ENCODE measurements around the gene ELOVL1. TPM values are rescaled to one million over a fixed set of nuclear protein-coding genes. Genes with fewer than 3 reads are reported as not detected.
A peak's percentile ranks its signal among the peaks of the same experiment; 100 is the strongest.

The ELOVL1 gene
- total and polyA plus RNA-seq, 2 of the 13 experiments (the other 11 are each of a cell fraction or from before 2014, with no cell fraction given): 55.2 to 77.4 TPM

- TF ChIP-seq ZNF646 (CRISPR knock-in tag; IDR thresholded peaks at IDR 0.05) (no peak), REPIN1 (CRISPR knock-in tag; IDR thresholded peaks at IDR 0.05; ENCODE audit: borderline replicate concordance, low read depth) (no peak), SMARCC2 (IDR thresholded peaks at IDR 0.05) (no peak), MEF2D (CRISPR knock-in tag; IDR thresholded peaks at IDR 0.05) (no peak; the same call in 1 of the 2 replicates), ZNF138 (CRISPR knock-in tag; IDR thresholded peaks at IDR 0.05; ENCODE audit: low read depth) (no peak), ZNF672 (CRISPR knock-in tag; IDR thresholded peaks at IDR 0.05) (no peak), ZNF280D (CRISPR knock-in tag; IDR thresholded peaks at IDR 0.05) (no peak), ZNF296 (CRISPR knock-in tag; conservative IDR thresholded peaks at IDR 0.05) (no peak), TBP (CRISPR knock-in tag; IDR thresholded peaks at IDR 0.05) (no peak), MXI1 (IDR thresholded peaks at IDR 0.05; ENCODE audit: borderline replicate concordance, low read depth, low read length) (no peak), SRY (CRISPR knock-in tag; IDR thresholded peaks at IDR 0.05) (peak; percentile 4; the same call in 1 of the 2 replicates), ZNF121 (CRISPR knock-in tag; IDR thresholded peaks at IDR 0.05) (no peak), ARHGAP35 (CRISPR knock-in tag; IDR thresholded peaks at IDR 0.05; ENCODE audit: borderline replicate concordance) (no peak)
- TF ChIP-seq, protein P1, sequence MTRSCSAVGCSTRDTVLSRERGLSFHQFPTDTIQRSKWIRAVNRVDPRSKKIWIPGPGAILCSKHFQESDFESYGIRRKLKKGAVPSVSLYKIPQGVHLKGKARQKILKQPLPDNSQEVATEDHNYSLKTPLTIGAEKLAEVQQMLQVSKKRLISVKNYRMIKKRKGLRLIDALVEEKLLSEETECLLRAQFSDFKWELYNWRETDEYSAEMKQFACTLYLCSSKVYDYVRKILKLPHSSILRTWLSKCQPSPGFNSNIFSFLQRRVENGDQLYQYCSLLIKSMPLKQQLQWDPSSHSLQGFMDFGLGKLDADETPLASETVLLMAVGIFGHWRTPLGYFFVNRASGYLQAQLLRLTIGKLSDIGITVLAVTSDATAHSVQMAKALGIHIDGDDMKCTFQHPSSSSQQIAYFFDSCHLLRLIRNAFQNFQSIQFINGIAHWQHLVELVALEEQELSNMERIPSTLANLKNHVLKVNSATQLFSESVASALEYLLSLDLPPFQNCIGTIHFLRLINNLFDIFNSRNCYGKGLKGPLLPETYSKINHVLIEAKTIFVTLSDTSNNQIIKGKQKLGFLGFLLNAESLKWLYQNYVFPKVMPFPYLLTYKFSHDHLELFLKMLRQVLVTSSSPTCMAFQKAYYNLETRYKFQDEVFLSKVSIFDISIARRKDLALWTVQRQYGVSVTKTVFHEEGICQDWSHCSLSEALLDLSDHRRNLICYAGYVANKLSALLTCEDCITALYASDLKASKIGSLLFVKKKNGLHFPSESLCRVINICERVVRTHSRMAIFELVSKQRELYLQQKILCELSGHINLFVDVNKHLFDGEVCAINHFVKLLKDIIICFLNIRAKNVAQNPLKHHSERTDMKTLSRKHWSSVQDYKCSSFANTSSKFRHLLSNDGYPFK (CRISPR knock-in tag; IDR thresholded peaks at IDR 0.05; ENCODE audit: borderline replicate concordance): peak; percentile 42; the same call in 1 of the 2 replicates
- TF ChIP-seq, protein P2, sequence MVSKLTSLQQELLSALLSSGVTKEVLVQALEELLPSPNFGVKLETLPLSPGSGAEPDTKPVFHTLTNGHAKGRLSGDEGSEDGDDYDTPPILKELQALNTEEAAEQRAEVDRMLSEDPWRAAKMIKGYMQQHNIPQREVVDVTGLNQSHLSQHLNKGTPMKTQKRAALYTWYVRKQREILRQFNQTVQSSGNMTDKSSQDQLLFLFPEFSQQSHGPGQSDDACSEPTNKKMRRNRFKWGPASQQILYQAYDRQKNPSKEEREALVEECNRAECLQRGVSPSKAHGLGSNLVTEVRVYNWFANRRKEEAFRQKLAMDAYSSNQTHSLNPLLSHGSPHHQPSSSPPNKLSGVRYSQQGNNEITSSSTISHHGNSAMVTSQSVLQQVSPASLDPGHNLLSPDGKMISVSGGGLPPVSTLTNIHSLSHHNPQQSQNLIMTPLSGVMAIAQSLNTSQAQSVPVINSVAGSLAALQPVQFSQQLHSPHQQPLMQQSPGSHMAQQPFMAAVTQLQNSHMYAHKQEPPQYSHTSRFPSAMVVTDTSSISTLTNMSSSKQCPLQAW (CRISPR knock-in tag; IDR thresholded peaks at IDR 0.05): 0 out of 2 replicates have a peak, but pooled peaks have one; percentile 5
Measured at GRCh38 chr1:43358121-43358745, 9.6 kb downstream of the ELOVL1 start (continued).
